NCI-H345 treated with DMSO at 0.1 percent for 48 hours (cell line): ENCODE measurements around the gene ABLIM2.

ENCODE experiments used
- DNase-seq: peaks from one replicate; lab custom pipeline; 2025; ENCODE audit not compliant: unreplicated experiment; lab: John Stamatoyannopoulos, UW

The ABLIM2 gene

GRCh38 chr4:8073206-8073863, 85.3 kb downstream of the ABLIM2 start:
- no peak for DNase-seq

- DNase-seq: no peak
Measured at GRCh38 chr4:8072235-8072968, 86.2 kb downstream of the ABLIM2 start.

- no peak for DNase-seq
Measured at GRCh38 chr4:8071766-8072165, 86.8 kb downstream of the ABLIM2 start.

GRCh38 chr4:8070736-8071718, 87.6 kb downstream of the ABLIM2 start:
- DNase-seq: no peak

GRCh38 chr4:8069102-8069752, 89.4 kb downstream of the ABLIM2 start:
- no peak for DNase-seq

- DNase-seq: no peak
Measured at GRCh38 chr4:8067945-8068896, 90.4 kb downstream of the ABLIM2 start.

GRCh38 chr4:8067274-8067936, 91.2 kb downstream of the ABLIM2 start:
- no peak for DNase-seq

GRCh38 chr4:8066336-8066931, 92.2 kb downstream of the ABLIM2 start:
- DNase-seq: no peak

GRCh38 chr4:8063974-8064563, 94.5 kb downstream of the ABLIM2 start:
- no peak for DNase-seq

- DNase-seq: no peak
Measured at GRCh38 chr4:8061573-8061972, 97.0 kb downstream of the ABLIM2 start.

GRCh38 chr4:8061145-8061544, 97.5 kb downstream of the ABLIM2 start:
- no peak for DNase-seq

- DNase-seq: no peak
Measured at GRCh38 chr4:8060632-8061031, 98.0 kb downstream of the ABLIM2 start.

- no peak for DNase-seq
Measured at GRCh38 chr4:8058031-8058479, 100.6 kb downstream of the ABLIM2 start.

GRCh38 chr4:8055206-8055605, 103.4 kb downstream of the ABLIM2 start:
- no peak for DNase-seq

- DNase-seq: no peak
Measured at GRCh38 chr4:8053688-8054449, 104.7 kb downstream of the ABLIM2 start.

GRCh38 chr4:8052160-8052691, 106.4 kb downstream of the ABLIM2 start:
- no peak for DNase-seq

- DNase-seq: no peak
Measured at GRCh38 chr4:8051644-8052043, 107.0 kb downstream of the ABLIM2 start.
